ENCODE data around the gene FRS2.

The FRS2 gene

DNA sequence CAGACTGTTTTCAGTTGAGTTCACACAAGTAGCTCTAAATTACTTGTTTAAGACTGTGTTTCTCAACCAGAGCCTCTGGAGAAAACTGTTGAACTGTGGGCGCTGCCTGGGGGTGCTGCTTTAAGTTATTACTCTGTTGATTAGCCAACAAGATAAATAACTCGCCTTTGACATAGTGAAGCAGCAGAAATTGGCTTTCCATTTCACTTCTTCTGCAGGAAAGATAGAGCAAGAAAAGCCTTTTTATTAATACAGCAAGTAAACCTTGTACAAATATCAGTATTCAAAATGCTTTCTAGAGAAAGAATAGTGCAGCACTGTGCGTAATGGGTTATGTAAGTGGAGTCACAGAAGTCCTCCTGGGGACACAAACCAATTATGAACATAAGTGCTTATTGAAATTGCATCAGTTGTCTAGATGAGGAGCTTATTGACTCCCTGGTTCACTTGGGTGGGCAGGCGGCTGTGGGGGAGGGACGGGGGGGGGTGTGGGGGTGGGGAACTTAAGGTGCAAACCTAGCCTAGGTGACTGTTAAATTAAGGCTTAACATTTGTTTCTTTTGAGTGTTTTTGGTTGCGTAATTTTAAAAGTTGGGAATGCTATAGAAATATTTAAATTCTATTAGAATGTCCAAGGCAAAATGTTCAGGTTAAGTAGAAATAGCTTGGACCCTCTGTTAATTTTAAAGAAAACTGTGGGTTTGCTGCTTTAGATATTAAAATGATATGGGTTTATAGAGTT lies 6.3 kb downstream of the FRS2 start:
- Histone ChIP-seq H3K9me3 (ENCODE audit: control insufficient read depth in 2 of 2, low read length in 2 of 2) (no peaks in the 10 kb centered on the region), H3K27ac (ENCODE audit: low read length) (peak overlapping the region; percentile 53), H3K27me3 (ENCODE audit: control insufficient read depth in 1 of 2, insufficient read depth in 2 of 2, low read length in 2 of 2) (no peaks in the 10 kb centered on the region), H3K4me3 (ENCODE audit: low read length in 2 of 2) (peak overlapping the region; percentile 28 to 57), H3K4me1 (ENCODE audit: control insufficient read depth, insufficient read depth, low read length) (peaks cover 27% of the 10 kb centered on the region), H3K9ac (ENCODE audit: low read length in 2 of 2) (peak overlapping the region in 1 of 2 donors; percentile 30), H3K36me3 (ENCODE audit: control insufficient read depth in 2 of 2, insufficient read depth in 2 of 2, low read length in 2 of 2) (no peaks in the 10 kb centered on the region)

- Histone ChIP-seq H3K9ac (ENCODE audit: low read length in 2 of 2) (no peak overlapping the region), H3K27me3 (ENCODE audit: control insufficient read depth in 1 of 2, insufficient read depth in 2 of 2, low read length in 2 of 2) (no peaks in the 10 kb centered on the region), H3K36me3 (ENCODE audit: control insufficient read depth in 2 of 2, insufficient read depth in 2 of 2, low read length in 2 of 2) (no peaks in the 10 kb centered on the region), H3K9me3 (ENCODE audit: control insufficient read depth in 2 of 2, low read length in 2 of 2) (no peaks in the 10 kb centered on the region), H3K4me1 (ENCODE audit: control insufficient read depth, insufficient read depth, low read length) (peaks cover 13% of the 10 kb centered on the region), H3K4me3 (ENCODE audit: low read length in 2 of 2) (no peak overlapping the region), H3K27ac (ENCODE audit: low read length) (no peak overlapping the region)
Observed at GRCh38 chr12:69479675-69480074, 9.5 kb downstream of the FRS2 start.

DNA sequence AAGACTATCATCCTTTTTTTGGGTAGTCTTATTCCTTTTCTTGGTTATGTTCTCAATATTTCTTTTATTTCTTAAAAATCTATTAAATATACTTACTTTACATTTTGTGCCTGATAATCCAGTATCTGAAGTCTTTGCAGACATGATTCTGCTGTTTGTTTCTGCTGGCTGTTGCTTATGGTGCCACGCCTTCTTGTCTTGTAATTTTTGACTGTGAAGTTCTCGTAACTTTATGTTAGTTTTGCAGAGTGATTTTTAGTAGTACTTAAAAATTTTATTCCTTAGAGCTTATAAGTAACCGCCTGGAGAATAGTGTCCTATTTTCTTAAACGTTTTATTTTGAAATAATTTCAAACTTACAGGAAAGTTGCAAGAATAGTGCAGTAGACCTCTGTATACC lies 10.5 kb downstream of the FRS2 start:
- H3K27ac ChIP-seq (ENCODE audit: low read length): no peak overlapping the region
- H3K4me1 ChIP-seq (ENCODE audit: control insufficient read depth, insufficient read depth, low read length): peaks cover 5% of the 10 kb centered on the region
- no peaks in the 10 kb centered on the region for H3K27me3 ChIP-seq (ENCODE audit: control insufficient read depth in 1 of 2, insufficient read depth in 2 of 2, low read length in 2 of 2)
- H3K36me3 ChIP-seq (ENCODE audit: control insufficient read depth in 2 of 2, insufficient read depth in 2 of 2, low read length in 2 of 2): no peaks in the 10 kb centered on the region
- H3K9ac ChIP-seq (ENCODE audit: low read length in 2 of 2): no peak overlapping the region
- no peak overlapping the region for H3K4me3 ChIP-seq (ENCODE audit: low read length in 2 of 2)
- H3K9me3 ChIP-seq (ENCODE audit: control insufficient read depth in 2 of 2, low read length in 2 of 2): no peaks in the 10 kb centered on the region

DNA sequence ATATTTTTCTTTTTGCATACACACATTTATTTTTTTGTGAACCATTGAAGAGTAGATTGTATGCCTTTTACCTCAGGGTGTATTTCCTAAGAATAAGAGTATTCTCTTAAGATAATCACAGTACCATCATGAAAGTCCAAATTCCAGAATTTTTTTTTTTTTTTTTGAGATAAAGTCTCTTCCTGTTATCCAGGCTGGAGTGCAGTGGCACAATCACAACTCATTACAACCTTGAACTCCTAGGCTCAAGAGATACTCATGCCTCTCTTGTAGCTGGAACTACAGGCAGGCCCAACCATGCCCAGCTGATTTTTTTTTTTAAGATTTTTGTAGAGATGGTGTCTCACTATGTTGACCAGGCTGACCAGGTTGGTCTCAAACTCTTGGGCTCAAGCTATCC lies 10.9 kb downstream of the FRS2 start:
- Histone ChIP-seq H3K9ac (ENCODE audit: low read length in 2 of 2) (no peak overlapping the region), H3K27ac (ENCODE audit: low read length) (no peak overlapping the region), H3K36me3 (ENCODE audit: control insufficient read depth in 2 of 2, insufficient read depth in 2 of 2, low read length in 2 of 2) (no peaks in the 10 kb centered on the region), H3K27me3 (ENCODE audit: control insufficient read depth in 1 of 2, insufficient read depth in 2 of 2, low read length in 2 of 2) (no peaks in the 10 kb centered on the region), H3K9me3 (ENCODE audit: control insufficient read depth in 2 of 2, low read length in 2 of 2) (no peaks in the 10 kb centered on the region), H3K4me1 (ENCODE audit: control insufficient read depth, insufficient read depth, low read length) (peaks cover 3% of the 10 kb centered on the region), H3K4me3 (ENCODE audit: low read length in 2 of 2) (no peak overlapping the region)

- Histone ChIP-seq H3K4me3 (ENCODE audit: low read length in 2 of 2) (no peak overlapping the region), H3K9ac (ENCODE audit: low read length in 2 of 2) (no peak overlapping the region), H3K27ac (ENCODE audit: low read length) (no peak overlapping the region), H3K9me3 (ENCODE audit: control insufficient read depth in 2 of 2, low read length in 2 of 2) (no peaks in the 10 kb centered on the region), H3K27me3 (ENCODE audit: control insufficient read depth in 1 of 2, insufficient read depth in 2 of 2, low read length in 2 of 2) (no peaks in the 10 kb centered on the region), H3K4me1 (ENCODE audit: control insufficient read depth, insufficient read depth, low read length) (no peaks in the 10 kb centered on the region), H3K36me3 (ENCODE audit: control insufficient read depth in 2 of 2, insufficient read depth in 2 of 2, low read length in 2 of 2) (no peaks in the 10 kb centered on the region)
Observed at GRCh38 chr12:69483700-69484099, 13.5 kb downstream of the FRS2 start.

GRCh38 chr12:69484428-69484827 lies 14.2 kb downstream of the FRS2 start:
- no peak overlapping the region for H3K9ac ChIP-seq (ENCODE audit: low read length in 2 of 2)
- no peaks in the 10 kb centered on the region for H3K36me3 ChIP-seq (ENCODE audit: control insufficient read depth in 2 of 2, insufficient read depth in 2 of 2, low read length in 2 of 2)
- H3K27me3 ChIP-seq (ENCODE audit: control insufficient read depth in 1 of 2, insufficient read depth in 2 of 2, low read length in 2 of 2): no peaks in the 10 kb centered on the region
- no peak overlapping the region for H3K27ac ChIP-seq (ENCODE audit: low read length)
- no peaks in the 10 kb centered on the region for H3K9me3 ChIP-seq (ENCODE audit: control insufficient read depth in 2 of 2, low read length in 2 of 2)
- H3K4me3 ChIP-seq (ENCODE audit: low read length in 2 of 2): no peak overlapping the region
- no peaks in the 10 kb centered on the region for H3K4me1 ChIP-seq (ENCODE audit: control insufficient read depth, insufficient read depth, low read length)

DNA sequence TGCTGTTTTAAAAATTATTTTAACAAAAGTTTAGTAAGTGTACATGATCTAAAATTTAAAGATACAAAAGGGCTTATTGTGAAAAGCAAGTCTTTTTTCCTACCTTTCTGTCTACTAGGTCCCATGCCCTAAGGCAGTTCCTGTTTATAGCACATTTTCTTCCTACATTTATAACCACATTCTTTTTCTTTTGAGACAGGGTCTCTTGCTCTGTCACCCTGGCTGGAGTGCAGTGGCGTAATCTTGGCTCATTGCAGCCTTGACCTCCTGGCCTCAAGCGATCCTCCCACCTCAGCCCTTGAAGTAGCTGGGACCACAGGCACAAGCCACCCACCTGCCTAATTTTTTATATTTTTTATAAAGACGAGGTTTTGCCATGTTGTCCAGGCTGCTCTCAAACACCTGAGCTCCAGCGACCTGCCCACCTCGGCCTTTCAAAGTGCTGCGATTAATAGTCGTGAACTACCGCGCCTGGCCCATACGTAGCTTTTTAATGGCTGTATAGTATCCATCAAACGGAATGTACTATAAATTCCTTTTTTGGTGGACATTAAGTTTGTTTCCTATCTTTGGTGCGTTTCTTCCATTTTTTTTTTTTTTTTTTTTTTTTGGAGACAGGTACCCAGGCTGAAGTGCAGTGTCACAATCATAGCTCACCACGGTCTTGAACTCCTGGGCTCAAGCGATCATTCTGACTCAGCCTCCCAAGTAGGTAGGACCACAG lies 20.9 kb downstream of the FRS2 start:
- H3K27me3 ChIP-seq (ENCODE audit: control insufficient read depth in 1 of 2, insufficient read depth in 2 of 2, low read length in 2 of 2): no peaks in the 10 kb centered on the region
- no peak overlapping the region for H3K27ac ChIP-seq (ENCODE audit: low read length)
- no peaks in the 10 kb centered on the region for H3K36me3 ChIP-seq (ENCODE audit: control insufficient read depth in 2 of 2, insufficient read depth in 2 of 2, low read length in 2 of 2)
- no peak overlapping the region for H3K9ac ChIP-seq (ENCODE audit: low read length in 2 of 2)
- H3K4me3 ChIP-seq (ENCODE audit: low read length in 2 of 2): no peak overlapping the region
- H3K4me1 ChIP-seq (ENCODE audit: control insufficient read depth, insufficient read depth, low read length): no peaks in the 10 kb centered on the region
- no peaks in the 10 kb centered on the region for H3K9me3 ChIP-seq (ENCODE audit: control insufficient read depth in 2 of 2, low read length in 2 of 2)

DNA sequence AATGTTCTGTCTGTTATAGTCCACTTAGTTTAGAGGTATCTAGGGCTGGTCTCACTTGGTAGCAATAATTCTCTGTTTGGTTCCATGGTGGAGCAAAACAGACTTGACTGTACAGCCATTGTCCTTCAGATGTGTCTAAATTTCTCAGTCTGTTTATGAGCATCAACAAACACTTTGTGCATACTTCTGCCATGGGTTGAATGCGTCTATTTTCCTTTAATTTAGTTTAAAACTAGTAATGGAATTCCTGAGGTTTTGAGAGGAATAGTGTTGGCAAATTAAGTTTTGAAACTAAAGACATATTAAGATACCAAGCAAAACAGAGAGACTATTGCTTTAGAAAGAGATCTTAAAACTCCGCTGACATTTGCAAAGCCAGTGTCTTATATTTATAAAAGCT lies 22.6 kb downstream of the FRS2 start:
- Histone ChIP-seq H3K36me3 (ENCODE audit: control insufficient read depth in 2 of 2, insufficient read depth in 2 of 2, low read length in 2 of 2) (no peaks in the 10 kb centered on the region), H3K9ac (ENCODE audit: low read length in 2 of 2) (no peak overlapping the region), H3K27ac (ENCODE audit: low read length) (no peak overlapping the region), H3K27me3 (ENCODE audit: control insufficient read depth in 1 of 2, insufficient read depth in 2 of 2, low read length in 2 of 2) (no peaks in the 10 kb centered on the region), H3K4me1 (ENCODE audit: control insufficient read depth, insufficient read depth, low read length) (no peaks in the 10 kb centered on the region), H3K4me3 (ENCODE audit: low read length in 2 of 2) (no peak overlapping the region), H3K9me3 (ENCODE audit: control insufficient read depth in 2 of 2, low read length in 2 of 2) (no peaks in the 10 kb centered on the region)

- Histone ChIP-seq H3K4me1 (ENCODE audit: control insufficient read depth, insufficient read depth, low read length) (no peaks in the 10 kb centered on the region), H3K4me3 (ENCODE audit: low read length in 2 of 2) (no peak overlapping the region), H3K27ac (ENCODE audit: low read length) (no peak overlapping the region), H3K27me3 (ENCODE audit: control insufficient read depth in 1 of 2, insufficient read depth in 2 of 2, low read length in 2 of 2) (no peaks in the 10 kb centered on the region), H3K36me3 (ENCODE audit: control insufficient read depth in 2 of 2, insufficient read depth in 2 of 2, low read length in 2 of 2) (no peaks in the 10 kb centered on the region), H3K9ac (ENCODE audit: low read length in 2 of 2) (no peak overlapping the region), H3K9me3 (ENCODE audit: control insufficient read depth in 2 of 2, low read length in 2 of 2) (no peaks in the 10 kb centered on the region)
Observed at GRCh38 chr12:69495071-69495470, 24.9 kb downstream of the FRS2 start.

DNA sequence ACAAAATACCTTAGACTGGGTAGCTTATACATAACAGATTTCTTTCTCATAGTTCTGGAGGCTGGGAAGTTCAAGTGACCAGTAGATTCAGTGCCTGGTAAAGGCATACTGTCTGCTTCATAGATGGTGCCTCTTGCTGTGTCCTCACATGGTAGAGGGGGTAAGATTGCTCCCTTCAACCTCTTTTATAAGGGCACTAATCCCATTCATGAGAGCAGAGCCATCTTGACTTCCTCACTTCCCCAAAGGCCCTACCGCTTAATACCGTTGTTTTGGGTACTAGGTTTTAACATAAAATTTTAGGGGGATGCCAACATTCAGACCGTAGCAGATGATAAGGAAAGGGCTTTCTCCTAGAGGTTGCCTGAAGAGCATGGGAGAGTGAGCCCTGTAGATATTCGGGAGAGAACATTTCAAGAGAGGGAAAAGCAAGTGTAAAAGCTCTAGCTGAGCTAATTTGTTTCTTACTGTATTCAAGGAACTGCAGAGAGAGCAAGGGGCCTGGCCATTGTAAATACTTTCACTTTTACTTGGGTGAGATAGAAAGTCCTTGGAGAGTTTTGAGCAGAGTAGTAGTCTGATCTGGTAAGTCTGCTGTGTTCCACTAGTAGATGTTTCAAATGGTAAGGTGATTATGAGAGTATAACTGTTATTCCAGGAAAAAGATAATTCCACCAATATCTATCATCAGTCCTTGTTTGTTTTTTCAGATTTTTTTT lies 27.3 kb downstream of the FRS2 start:
- no peaks in the 10 kb centered on the region for H3K27me3 ChIP-seq (ENCODE audit: control insufficient read depth in 1 of 2, insufficient read depth in 2 of 2, low read length in 2 of 2)
- H3K4me3 ChIP-seq (ENCODE audit: low read length in 2 of 2): peak overlapping the region in 1 of 2 donors; percentile 8
- no peak overlapping the region for H3K9ac ChIP-seq (ENCODE audit: low read length in 2 of 2)
- no peaks in the 10 kb centered on the region for H3K9me3 ChIP-seq (ENCODE audit: control insufficient read depth in 2 of 2, low read length in 2 of 2)
- H3K27ac ChIP-seq (ENCODE audit: low read length): no peak overlapping the region
- no peaks in the 10 kb centered on the region for H3K36me3 ChIP-seq (ENCODE audit: control insufficient read depth in 2 of 2, insufficient read depth in 2 of 2, low read length in 2 of 2)
- no peaks in the 10 kb centered on the region for H3K4me1 ChIP-seq (ENCODE audit: control insufficient read depth, insufficient read depth, low read length)
